OCI-LY1 (cell line): ENCODE results near the gene APLP2.

Source experiments
- H2AFZ ChIP-seq: fragments of 200-600 bp; sonication (generic), shearing (Covaris generic); 2 replicates; pipeline ENCODE4 v1.6.0; 2014; ENCODE audit warnings: antibody characterized with exemption, mild to moderate bottlenecking, low read length
- H3F3A ChIP-seq: fragments of 200-600 bp; sonication (generic), shearing (Covaris generic); 2 replicates; pipeline ENCODE4 v1.6.0; 2014; ENCODE audit warnings: mild to moderate bottlenecking, antibody characterized with exemption, low read length, moderate library complexity; ENCODE audit not compliant: insufficient read depth
- H3K27ac ChIP-seq: fragments of 200-600 bp; sonication (generic); 2 replicates; pipeline ENCODE4 v1.5.1; 2014; ENCODE audit warnings: low read length, mixed run types, mild to moderate bottlenecking, low read depth; ENCODE audit not compliant: poor library complexity, severe bottlenecking
- H3K27me3 ChIP-seq: fragments of 200-600 bp; sonication (generic); 2 replicates; pipeline ENCODE4 v1.6.0; 2014; ENCODE audit warnings: antibody characterized with exemption, mild to moderate bottlenecking, low read length, moderate library complexity; ENCODE audit not compliant: insufficient read depth
- H3K36me3 ChIP-seq: fragments of 200-600 bp; sonication (generic); 2 replicates; pipeline ENCODE4 v1.6.1; 2014; ENCODE audit warnings: mild to moderate bottlenecking, antibody characterized with exemption, low read length, moderate library complexity, mixed read lengths; ENCODE audit not compliant: insufficient read depth
- H3K4me1 ChIP-seq: fragments of 200-600 bp; sonication (generic); 2 replicates; pipeline ENCODE4 v1.5.1; 2014; ENCODE audit warnings: mild to moderate bottlenecking, low read length, moderate library complexity; ENCODE audit not compliant: insufficient read depth, severe bottlenecking
- H3K4me2 ChIP-seq: fragments of 200-600 bp; sonication (generic), shearing (Covaris generic); 2 replicates; pipeline ENCODE4 v1.6.1; 2014; ENCODE audit warnings: low read length
- H3K4me3 ChIP-seq: fragments of 200-600 bp; sonication (generic); 2 replicates; pipeline ENCODE4 v1.5.1; 2014; ENCODE audit warnings: low read length, low read depth, mild to moderate bottlenecking, mixed read lengths; ENCODE audit not compliant: poor library complexity, severe bottlenecking
- H3K79me2 ChIP-seq: fragments of 200-600 bp; shearing (Covaris generic); 2 replicates; pipeline ENCODE4 v1.6.1; 2016; ENCODE audit warnings: mixed run types, low read length, mixed read lengths; ENCODE audit not compliant: insufficient read depth
- H3K9ac ChIP-seq: fragments of 200-600 bp; sonication (generic), shearing (Covaris generic); 2 replicates; pipeline ENCODE4 v1.6.1; 2014; ENCODE audit warnings: mild to moderate bottlenecking, low read length, mixed read lengths
- H3K9me2 ChIP-seq: fragments of 200-600 bp; sonication (generic), shearing (Covaris generic); 2 replicates; pipeline ENCODE4 v1.6.1; 2014; ENCODE audit warnings: low read depth, mild to moderate bottlenecking, low read length, mixed read lengths
- H3K9me3 ChIP-seq: fragments of 200-600 bp; shearing (Covaris generic); 2 replicates; pipeline ENCODE4 v1.6.1; 2014; ENCODE audit warnings: low read length, mixed read lengths
- H4K20me1 ChIP-seq: fragments of 200-600 bp; sonication (generic), shearing (Covaris generic); 2 replicates; pipeline ENCODE4 v1.6.0; 2016; ENCODE audit warnings: mild to moderate bottlenecking, low read length; ENCODE audit not compliant: insufficient read depth
- CTCF ChIP-seq: fragments of 200-600 bp; sonication (generic), shearing (Covaris generic); IDR thresholded peaks from 2 replicates; pipeline ENCODE4 v1.5.1; 2017; ENCODE audit warnings: mild to moderate bottlenecking, antibody characterized with exemption, low read length, moderate library complexity, mixed read lengths
- EZH2 ChIP-seq: fragments of 200-600 bp; sonication (generic), shearing (Covaris generic); IDR thresholded peaks from 2 replicates; pipeline ENCODE4 v1.8.0; 2017; ENCODE audit warnings: borderline replicate concordance, mixed run types, mild to moderate bottlenecking, antibody characterized with exemption, low read length, moderate library complexity, mixed read lengths

The APLP2 gene

GRCh38 chr11:130157101-130157500 lies 87.4 kb downstream of the APLP2 start:
- Histone ChIP-seq H2AFZ (no peak overlapping the region), H3K9ac (no peak overlapping the region), H3K9me2 (no peaks in the 10 kb centered on the region), H3K4me1 (peaks cover 62% of the 10 kb centered on the region), H3K9me3 (no peaks in the 10 kb centered on the region), H3K27me3 (no peaks in the 10 kb centered on the region), H4K20me1 (no peaks in the 10 kb centered on the region), H3K27ac (peak overlapping the region; percentile 95), H3F3A (no peaks in the 10 kb centered on the region), H3K4me3 (no peak overlapping the region), H3K4me2 (no peak overlapping the region), H3K36me3 (peaks cover 20% of the 10 kb centered on the region), H3K79me2 (peaks cover 22% of the 10 kb centered on the region)
- TF ChIP-seq EZH2 (no peak), CTCF (no peak)

GRCh38 chr11:130157840-130158239 lies 88.1 kb downstream of the APLP2 start:
- H3K4me3 ChIP-seq: no peak overlapping the region
- H3K27me3 ChIP-seq: no peaks in the 10 kb centered on the region
- TF ChIP-seq EZH2 (no peak), CTCF (no peak)
- H3K27ac ChIP-seq: peak overlapping the region; percentile 70
- H3K4me2 ChIP-seq: no peak overlapping the region
- H3K36me3 ChIP-seq: peaks cover 26% of the 10 kb centered on the region
- H3F3A ChIP-seq: no peaks in the 10 kb centered on the region
- H3K9me2 ChIP-seq: no peaks in the 10 kb centered on the region
- H3K9me3 ChIP-seq: no peaks in the 10 kb centered on the region
- H4K20me1 ChIP-seq: no peaks in the 10 kb centered on the region
- peaks cover 29% of the 10 kb centered on the region for H3K79me2 ChIP-seq
- H2AFZ ChIP-seq: no peak overlapping the region
- H3K4me1 ChIP-seq: peaks cover 66% of the 10 kb centered on the region
- no peak overlapping the region for H3K9ac ChIP-seq

GRCh38 chr11:130159139-130159538 lies 89.4 kb downstream of the APLP2 start:
- Histone ChIP-seq H3K9me2 (no peaks in the 10 kb centered on the region), H3K79me2 (peaks cover 42% of the 10 kb centered on the region), H3K4me1 (peaks cover 66% of the 10 kb centered on the region), H3K36me3 (peaks cover 38% of the 10 kb centered on the region), H4K20me1 (no peaks in the 10 kb centered on the region), H3K4me3 (peak overlapping the region; percentile 99), H3F3A (no peaks in the 10 kb centered on the region), H3K9me3 (no peaks in the 10 kb centered on the region), H3K9ac (peak overlapping the region; percentile 1; the same call in 1 of the 2 replicates), H2AFZ (no peak overlapping the region), H3K27me3 (no peaks in the 10 kb centered on the region), H3K4me2 (peak overlapping the region; percentile 99), H3K27ac (peak overlapping the region; percentile 70)
- no peak for TF ChIP-seq CTCF
- no peak for TF ChIP-seq EZH2
